ENCODE data around the gene HSPA12B. TPM values are rescaled to one million over a fixed set of nuclear protein-coding genes. Genes with fewer than 3 reads are reported as not detected.
"Not testable (repeated sequence)": the region's sequence is repeated elsewhere in the genome, so short reads cannot be mapped to it uniquely, and the experiment has no call there.

Gene HSPA12B
- total RNA-seq, 2 donors from 2014 or later = 3.9 to 9.4 TPM

DNA sequence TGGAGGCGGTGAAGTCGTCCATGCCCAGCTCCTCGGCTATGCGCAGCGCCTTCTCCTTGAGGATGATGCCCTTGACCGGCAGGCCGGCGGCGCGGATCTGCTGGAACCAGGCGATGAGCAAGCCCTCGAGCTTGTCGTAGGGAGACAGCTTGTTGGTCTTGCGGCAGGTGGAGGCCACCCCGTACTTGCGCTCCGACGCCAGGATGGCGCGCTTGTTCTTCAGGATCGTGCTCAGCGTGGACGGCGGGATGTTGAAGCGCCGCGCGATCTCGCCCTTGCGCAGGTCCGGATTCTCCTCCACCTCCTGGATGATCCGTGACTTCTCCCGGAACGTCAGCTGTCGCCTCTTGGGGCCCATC, 53.6 kb downstream of the HSPA12B start:
- 0% methylated on average over 15 of the region's 35 CpGs for WGBS

DNA sequence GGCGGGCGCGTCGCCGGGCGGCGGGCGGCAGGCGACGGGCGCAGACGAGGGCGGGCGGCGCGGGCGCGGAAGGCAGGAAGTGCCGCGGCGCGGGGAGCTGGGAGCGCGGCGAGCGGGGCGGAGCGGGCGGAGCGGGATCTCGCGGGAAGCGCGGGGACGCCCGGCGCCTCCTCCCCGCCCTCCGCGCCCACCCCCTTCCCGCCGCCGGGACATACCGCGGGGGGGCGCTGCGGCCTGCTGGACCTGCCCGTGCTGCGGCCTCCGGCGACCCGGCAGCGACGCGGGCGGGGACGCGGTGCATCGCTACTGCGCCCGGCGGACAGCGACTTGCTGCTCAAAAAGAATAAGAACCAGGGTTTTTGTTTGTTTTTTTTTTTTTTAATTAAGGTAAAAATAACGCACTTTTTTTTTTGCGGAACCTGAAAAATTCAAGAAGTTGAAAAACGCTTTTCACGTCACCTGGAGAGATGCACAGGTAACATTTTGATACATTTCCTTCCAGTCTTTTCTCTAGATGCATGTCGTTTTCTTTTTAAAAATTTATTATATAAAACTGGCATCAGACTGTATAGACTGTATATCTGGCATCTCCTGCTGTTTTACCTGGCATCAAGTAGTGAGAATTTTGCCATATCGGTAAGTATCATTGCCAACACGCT, 54.3 kb downstream of the HSPA12B start, which contains the start of gene CENPB:
Gene CENPB (minus strand): TSS at position 76 of the 659 bp plus-strand sequence. CDS start 257 bp downstream, outside the sequence.
- peak; percentile 86 for DNase-seq (ENCODE audit: low spot score)
- no peak for TF ChIP-seq POLR2AphosphoS5 (IDR thresholded peaks at IDR 0.05)
- TF ChIP-seq, protein P1, sequence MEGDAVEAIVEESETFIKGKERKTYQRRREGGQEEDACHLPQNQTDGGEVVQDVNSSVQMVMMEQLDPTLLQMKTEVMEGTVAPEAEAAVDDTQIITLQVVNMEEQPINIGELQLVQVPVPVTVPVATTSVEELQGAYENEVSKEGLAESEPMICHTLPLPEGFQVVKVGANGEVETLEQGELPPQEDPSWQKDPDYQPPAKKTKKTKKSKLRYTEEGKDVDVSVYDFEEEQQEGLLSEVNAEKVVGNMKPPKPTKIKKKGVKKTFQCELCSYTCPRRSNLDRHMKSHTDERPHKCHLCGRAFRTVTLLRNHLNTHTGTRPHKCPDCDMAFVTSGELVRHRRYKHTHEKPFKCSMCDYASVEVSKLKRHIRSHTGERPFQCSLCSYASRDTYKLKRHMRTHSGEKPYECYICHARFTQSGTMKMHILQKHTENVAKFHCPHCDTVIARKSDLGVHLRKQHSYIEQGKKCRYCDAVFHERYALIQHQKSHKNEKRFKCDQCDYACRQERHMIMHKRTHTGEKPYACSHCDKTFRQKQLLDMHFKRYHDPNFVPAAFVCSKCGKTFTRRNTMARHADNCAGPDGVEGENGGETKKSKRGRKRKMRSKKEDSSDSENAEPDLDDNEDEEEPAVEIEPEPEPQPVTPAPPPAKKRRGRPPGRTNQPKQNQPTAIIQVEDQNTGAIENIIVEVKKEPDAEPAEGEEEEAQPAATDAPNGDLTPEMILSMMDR (IDR thresholded peaks at IDR 0.05) = peak; percentile 62 to 87 (median 84)
- WGBS = 1% methylated on average over 31 of the region's 70 CpGs
- Histone ChIP-seq H3K4me1 (replicated peaks) (peaks cover 22% of the 10 kb centered on the region), H3K27me3 (replicated peaks; ENCODE audit: insufficient read depth) (no peaks in the 10 kb centered on the region), H3K9me3 (no peaks in the 10 kb centered on the region), H3K27ac (peak within 1 kb of the TSS; percentile 67 to 69), H3K4me3 (peak within 1 kb of the TSS; percentile 53), H3K36me3 (no peaks in the 10 kb centered on the region)
- intact Hi-C loops (cut with DNase I) = loop anchor here (1.0 kb wide), 1 partner anchor 34 kb away; the partner anchor contains the start of gene AP5S1

More for the DNA sequence above, 53.6 kb downstream of the HSPA12B start:
- Histone ChIP-seq H3K27ac (peak overlapping the region; percentile 67 to 69), H3K4me1 (replicated peaks) (peaks cover 22% of the 10 kb centered on the region), H3K4me3 (peak overlapping the region; percentile 53), H3K9me3 (no peaks in the 10 kb centered on the region), H3K36me3 (no peaks in the 10 kb centered on the region), H3K27me3 (replicated peaks; ENCODE audit: insufficient read depth) (no peaks in the 10 kb centered on the region)
- TF ChIP-seq, protein P1 (IDR thresholded peaks at IDR 0.05) = no peak
- no peak for TF ChIP-seq POLR2A (IDR thresholded peaks at IDR 0.05)
- TF ChIP-seq POLR2AphosphoS5 (IDR thresholded peaks at IDR 0.05) = no peak
- intact Hi-C loops (cut with DNase I) = loop anchor here (1.0 kb wide), 1 partner anchor 34 kb away; the partner anchor contains the start of gene AP5S1
- peak; percentile 25 for DNase-seq (ENCODE audit: low spot score)

DNA sequence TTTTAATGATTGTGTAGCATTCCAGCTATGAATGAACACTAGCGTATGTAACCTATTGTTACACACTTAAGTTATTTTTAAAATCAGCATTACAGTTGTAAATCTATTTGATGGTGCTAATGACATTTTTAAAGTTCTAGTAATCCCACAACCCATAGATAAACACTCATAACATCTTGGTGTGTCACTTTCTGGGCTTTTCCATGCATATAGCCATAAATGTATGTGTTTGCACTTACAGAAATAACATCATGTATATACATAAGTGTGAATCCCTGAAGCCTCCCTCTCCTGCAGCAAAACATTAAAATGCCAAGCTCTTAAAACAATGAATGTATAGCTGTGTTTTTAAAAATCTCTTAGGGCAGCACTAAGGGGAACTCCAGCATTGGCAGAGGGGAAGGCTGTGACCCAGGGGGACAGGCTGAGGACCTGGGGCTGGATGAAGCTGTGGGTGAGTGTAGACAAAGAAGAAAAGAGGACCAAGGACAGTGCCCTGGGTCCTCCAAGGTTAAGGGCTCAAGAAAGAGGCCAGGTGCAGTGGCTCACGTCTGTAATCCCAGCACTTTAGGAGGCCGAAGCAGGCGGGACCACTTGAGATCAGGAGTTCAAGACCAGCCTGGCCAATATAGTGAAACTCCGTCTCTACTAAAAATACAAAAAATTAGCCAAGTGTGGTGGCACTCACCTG, 55.0 kb downstream of the HSPA12B start:
- intact Hi-C loops (cut with DNase I) = no loop called here
- Histone ChIP-seq H3K36me3 (no peaks in the 10 kb centered on the region), H3K4me3 (peak overlapping the region in 1 of 2 donors; percentile 2), H3K4me1 (replicated peaks) (peaks cover 22% of the 10 kb centered on the region), H3K27ac (no peak overlapping the region), H3K9me3 (no peaks in the 10 kb centered on the region), H3K27me3 (replicated peaks; ENCODE audit: insufficient read depth) (no peaks in the 10 kb centered on the region)
- DNase-seq (ENCODE audit: low spot score) = no peak
- WGBS = 70% methylated on average over 5 of the region's 5 CpGs
- TF ChIP-seq POLR2A (IDR thresholded peaks at IDR 0.05) (no peak), POLR2AphosphoS5 (IDR thresholded peaks at IDR 0.05) (no peak)
- TF ChIP-seq, protein P1 (IDR thresholded peaks at IDR 0.05) = no peak

DNA sequence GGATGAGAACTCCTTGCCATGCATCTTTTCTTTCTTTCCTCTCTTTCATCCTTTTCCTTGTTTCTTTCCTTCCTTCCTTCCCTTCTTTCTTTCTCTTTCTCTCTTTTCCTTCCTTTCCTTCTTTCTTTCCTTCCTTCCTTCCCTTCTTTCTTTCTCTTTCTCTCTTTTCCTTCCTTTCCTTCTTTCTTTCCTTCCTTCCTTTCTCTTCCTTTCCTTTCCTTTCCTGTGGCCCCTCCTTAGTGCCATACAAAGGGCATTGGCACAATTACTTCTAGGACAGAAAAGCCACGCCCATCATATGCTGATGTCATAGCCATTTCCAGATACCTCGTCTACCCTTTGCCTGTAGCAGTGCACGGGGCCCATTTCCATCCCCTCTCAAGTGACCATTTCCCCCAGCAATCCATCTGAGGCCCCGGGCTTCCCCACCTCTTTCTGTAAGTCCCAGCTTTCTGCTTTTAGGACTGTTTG, 56.2 kb downstream of the HSPA12B start:
- DNase-seq (ENCODE audit: low spot score) = no peak
- no peak overlapping the region for H3K4me3 ChIP-seq
- H3K27ac ChIP-seq = no peak overlapping the region
- TF ChIP-seq, protein P1 (IDR thresholded peaks at IDR 0.05) = no peak
- no peak for TF ChIP-seq POLR2AphosphoS5 (IDR thresholded peaks at IDR 0.05)
- no peak for TF ChIP-seq POLR2A (IDR thresholded peaks at IDR 0.05)
- WGBS = 70% methylated on average over 4 of the region's 4 CpGs
- no peaks in the 10 kb centered on the region for H3K36me3 ChIP-seq
- H3K27me3 ChIP-seq (replicated peaks; ENCODE audit: insufficient read depth) = no peaks in the 10 kb centered on the region
- H3K4me1 ChIP-seq (replicated peaks) = peaks cover 13% of the 10 kb centered on the region
- intact Hi-C loops (cut with DNase I) = no loop called here
- no peaks in the 10 kb centered on the region for H3K9me3 ChIP-seq

DNA sequence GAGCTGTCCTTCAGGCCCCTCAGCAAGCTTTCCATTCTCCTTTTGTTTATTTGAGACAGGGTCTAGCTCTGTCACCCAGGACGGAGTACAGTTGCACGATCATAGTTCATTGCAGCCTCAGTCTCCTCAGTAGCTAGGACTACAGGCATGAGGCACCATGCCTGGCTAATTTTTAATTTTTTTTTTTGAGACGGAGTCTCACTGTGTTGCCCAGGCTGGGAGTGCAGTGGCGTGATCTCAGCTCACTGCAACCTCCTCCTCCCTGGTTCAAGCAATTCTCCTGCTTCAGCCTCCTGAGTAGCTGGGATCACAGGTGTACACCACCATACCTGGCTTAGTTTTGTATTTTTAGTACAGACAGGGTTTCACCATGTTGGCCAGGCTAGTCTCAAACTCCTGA, 56.7 kb downstream of the HSPA12B start:
- H3K27ac ChIP-seq; H3K4me3 ChIP-seq; intact Hi-C loops (cut with DNase I); H3K9me3 ChIP-seq; H3K36me3 ChIP-seq; DNase-seq (ENCODE audit: low spot score); H3K27me3 ChIP-seq (replicated peaks; ENCODE audit: insufficient read depth): not testable (repeated sequence)
- WGBS = 98% methylated on average over 4 of the region's 4 CpGs
- peaks cover 13% of the 10 kb centered on the region for H3K4me1 ChIP-seq (replicated peaks)

DNA sequence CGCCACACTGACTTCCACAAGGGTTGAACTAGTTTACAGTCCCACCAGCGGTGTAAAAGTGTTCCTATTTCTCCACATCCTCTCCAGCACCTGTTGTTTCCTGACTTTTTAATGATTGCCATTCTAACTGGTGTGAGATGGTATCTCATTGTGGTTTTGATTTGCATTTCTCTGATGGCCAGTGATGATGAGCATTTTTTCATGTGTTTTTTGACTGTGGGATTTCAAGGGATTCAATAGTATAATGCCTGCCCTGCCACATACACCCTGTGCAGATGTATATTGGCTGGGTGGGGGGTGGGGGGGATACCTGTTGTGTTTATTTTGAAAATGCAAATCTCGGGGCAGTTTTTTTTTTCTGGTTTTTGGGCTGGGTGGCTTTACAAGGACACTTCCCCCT, 61.7 kb downstream of the HSPA12B start:
- H3K4me1 ChIP-seq (replicated peaks); H3K36me3 ChIP-seq; H3K4me3 ChIP-seq; intact Hi-C loops (cut with DNase I); DNase-seq (ENCODE audit: low spot score); H3K27me3 ChIP-seq (replicated peaks; ENCODE audit: insufficient read depth); H3K27ac ChIP-seq; H3K9me3 ChIP-seq: not testable (repeated sequence)
- 90% methylated on average over 3 of the region's 3 CpGs for WGBS

Data from prostate gland (tissue), 2 donors.